Subcutaneous adipose tissue (tissue), 4 donors: ENCODE measurements around the gene EHHADH. TPM values are rescaled to one million over a fixed set of nuclear protein-coding genes. Genes with fewer than 3 reads are reported as not detected.

Source experiments
- total RNA-seq, 4 donors: library from RNA; depleted of rRNA; stranded (reverse); fragments of >200 nt; gene quantifications; one replicate each; pipeline ENCODE4 v1.1.0, GENCODE V29; 2016
- TF ChIP-seq, protein P1 (sequence below): fragments of 450-650 bp; IDR thresholded peaks from one replicate; pipeline ENCODE4 v1.5.1; 2016; ENCODE audit warnings: low read depth, mild to moderate bottlenecking, control low read depth, antibody characterized with exemption, moderate library complexity

EHHADH gene
- total RNA-seq, 4 donors from 2014 or later: 12.3 to 23.8 (median 12.6) TPM

DNA sequence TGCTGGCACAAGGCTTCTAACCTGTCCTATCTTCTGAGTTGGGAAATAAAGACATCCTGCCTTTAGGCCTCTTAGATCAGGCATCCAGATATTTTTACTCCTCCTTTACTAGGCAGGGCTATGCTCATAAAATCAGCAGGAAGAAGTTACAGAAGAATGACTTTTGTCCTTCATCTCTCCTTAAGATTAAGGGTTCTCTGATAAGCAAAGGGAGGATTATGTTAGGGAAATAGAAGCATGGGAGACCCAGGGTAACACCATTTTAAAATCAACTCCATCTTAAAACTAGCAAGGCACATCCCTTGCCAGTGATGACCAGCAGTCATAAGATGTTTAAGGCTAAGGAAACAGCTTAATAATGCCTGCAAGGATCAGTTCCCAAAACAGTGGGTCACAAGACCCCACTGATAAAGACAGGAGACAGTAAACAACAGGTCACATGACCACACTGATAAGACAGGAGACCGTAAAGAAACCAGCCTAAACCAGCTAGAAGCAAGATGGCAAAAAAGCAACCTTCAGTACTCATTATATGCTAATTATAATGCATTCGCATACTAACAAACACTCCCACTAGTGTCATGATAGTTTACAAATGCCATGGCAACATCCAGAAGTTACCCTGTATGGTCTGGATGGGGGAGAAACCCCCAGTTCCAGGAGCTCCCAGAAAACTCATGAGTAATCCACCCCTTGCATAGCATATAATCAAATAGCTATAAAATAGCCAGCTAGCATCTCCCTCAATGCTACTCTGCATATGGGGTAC, 14.5 kb upstream of the EHHADH start:
- TF ChIP-seq, protein P1, sequence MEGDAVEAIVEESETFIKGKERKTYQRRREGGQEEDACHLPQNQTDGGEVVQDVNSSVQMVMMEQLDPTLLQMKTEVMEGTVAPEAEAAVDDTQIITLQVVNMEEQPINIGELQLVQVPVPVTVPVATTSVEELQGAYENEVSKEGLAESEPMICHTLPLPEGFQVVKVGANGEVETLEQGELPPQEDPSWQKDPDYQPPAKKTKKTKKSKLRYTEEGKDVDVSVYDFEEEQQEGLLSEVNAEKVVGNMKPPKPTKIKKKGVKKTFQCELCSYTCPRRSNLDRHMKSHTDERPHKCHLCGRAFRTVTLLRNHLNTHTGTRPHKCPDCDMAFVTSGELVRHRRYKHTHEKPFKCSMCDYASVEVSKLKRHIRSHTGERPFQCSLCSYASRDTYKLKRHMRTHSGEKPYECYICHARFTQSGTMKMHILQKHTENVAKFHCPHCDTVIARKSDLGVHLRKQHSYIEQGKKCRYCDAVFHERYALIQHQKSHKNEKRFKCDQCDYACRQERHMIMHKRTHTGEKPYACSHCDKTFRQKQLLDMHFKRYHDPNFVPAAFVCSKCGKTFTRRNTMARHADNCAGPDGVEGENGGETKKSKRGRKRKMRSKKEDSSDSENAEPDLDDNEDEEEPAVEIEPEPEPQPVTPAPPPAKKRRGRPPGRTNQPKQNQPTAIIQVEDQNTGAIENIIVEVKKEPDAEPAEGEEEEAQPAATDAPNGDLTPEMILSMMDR: no peak

DNA sequence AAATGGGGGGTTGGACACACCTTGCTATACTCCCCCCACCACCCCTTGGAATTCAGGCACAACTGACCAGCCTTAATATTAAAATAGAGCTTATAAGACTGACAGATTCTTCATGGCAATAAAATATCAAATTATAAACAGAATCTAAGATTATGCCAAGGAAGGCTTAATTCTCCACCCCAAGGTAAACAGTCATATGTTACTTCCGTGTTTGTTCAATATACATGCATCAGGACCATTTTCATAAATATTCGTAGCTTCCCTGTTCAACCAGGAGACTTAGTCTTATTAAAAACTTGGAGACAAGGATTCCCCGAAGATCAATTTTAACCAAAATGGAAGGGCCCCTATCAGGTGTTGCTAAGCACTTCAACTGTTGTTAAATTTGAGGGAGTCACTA, 13.3 kb upstream of the EHHADH start:
- TF ChIP-seq, protein P1: no peak

DNA sequence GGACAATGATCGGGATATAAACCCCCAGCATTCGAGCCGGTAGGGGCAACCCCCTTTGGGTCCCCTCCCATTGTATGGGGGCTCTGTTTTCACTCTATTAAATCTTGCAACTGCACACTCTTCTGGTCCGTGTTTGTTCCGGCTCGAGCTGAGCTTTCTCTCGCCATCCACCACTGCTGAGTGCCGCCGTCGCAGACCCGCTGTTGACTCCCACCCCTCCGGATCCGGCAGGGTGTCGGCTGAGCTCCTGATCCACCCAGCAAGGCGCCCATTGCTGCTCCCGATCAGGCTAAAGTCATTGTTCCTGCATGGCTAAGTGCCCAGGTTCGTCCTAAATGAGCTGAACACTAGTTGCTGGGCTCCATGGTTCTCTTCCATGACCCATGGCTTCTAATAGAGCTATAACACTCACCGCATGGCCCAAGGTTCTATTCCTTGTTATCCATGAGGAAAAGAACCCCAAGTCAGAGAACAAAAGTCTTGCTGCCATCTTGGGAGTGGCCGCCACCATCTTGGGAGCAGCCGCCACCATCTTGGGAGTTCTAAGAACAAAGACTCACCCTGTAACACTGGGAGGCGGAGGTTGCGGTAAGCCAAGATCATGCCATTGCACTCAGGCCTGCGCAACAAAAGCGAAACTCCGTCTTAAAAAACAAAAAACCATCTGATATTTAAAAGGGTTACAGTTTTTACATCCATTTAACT, 11.2 kb upstream of the EHHADH start:
- TF ChIP-seq, protein P1: no peak

DNA sequence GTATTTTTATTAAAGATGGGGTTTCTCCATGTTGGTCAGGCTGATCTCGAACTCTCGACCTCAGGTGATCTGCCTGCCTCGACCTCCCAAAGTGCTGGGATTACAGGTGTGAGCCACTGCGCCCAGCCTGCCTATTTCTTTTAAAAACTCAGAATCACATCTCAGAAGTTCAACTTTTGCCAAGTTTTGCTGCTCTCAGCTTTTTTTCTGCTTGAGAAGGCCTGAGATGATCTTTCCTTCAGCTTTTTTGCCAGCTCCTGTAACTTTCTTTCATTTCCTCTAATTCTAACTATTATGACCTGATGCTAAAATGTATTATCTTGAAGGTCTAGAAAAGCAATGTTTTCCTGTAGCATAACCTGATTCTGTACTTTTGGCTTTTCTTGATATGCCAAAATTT, 9.6 kb upstream of the EHHADH start:
- TF ChIP-seq, protein P1: no peak

DNA sequence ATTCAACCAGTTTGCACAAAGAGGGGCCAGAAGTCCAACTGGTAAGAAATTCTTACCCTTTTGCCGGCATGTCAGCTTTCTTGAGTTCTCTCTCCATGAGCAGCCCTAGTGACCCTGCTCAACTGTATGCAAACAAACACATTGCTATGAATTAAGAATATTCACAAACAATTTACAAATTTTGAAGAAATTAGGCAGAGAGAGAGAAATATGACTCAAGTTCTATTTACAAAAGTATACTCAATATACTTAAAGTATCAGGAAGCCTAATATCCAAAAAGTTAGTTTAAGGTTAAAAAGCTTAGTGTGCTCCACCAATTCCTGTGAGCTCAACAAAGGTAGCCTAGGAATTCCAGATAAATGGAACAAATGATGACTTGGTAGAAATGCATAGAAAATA, 3.5 kb upstream of the EHHADH start:
- TF ChIP-seq, protein P1: no peak

DNA sequence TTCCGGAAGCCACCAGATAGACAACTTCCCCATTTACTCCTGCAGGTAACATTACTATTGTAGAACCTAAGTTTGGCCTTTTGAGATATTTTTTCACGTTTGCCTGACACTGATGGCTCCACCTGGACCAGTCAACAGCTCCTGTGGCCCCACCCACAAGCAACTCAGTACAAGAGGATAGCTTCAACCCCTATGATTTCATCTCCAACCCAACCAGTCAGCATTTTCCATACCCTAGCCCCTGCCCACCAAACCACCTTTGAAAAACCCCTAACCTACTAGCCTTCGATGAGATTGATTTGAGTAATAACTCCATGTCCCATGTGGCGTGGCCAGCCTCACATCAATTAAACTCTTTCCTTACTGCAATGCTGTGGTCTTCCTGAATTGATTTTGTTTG, 950 bp upstream of the EHHADH start:
- TF ChIP-seq, protein P1: no peak

DNA sequence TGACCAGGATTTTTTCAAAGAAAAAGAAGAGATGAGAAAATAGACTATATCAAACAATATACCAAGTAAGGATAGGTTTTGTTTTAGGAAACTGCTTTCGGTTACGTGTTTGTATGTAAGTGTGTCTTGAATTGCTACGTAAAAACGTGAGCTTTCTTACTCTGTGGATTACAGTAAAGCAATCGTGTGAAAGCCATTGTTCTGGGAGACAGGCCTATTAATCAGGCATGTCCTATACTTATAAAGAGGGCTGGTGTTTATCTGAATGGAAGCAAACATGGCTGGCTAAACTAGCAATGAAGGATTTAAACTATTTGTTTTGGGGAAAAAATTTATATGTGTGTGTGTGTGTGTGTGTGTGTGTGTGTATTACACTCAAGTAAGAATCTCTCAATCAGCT, 2.6 kb downstream of the EHHADH start:
- TF ChIP-seq, protein P1: no peak
